GM21423 (cell line): Measurements from ENCODE around the gene WNT1.

Source experiments
- ATAC-seq: cut with Tn5 transposase; IDR thresholded peaks from one replicate; pipeline ENCODE4 v1.9.1; 2021; ENCODE audit warnings: mild to moderate bottlenecking, moderate library complexity; ENCODE audit not compliant: unreplicated experiment

WNT1 gene

DNA sequence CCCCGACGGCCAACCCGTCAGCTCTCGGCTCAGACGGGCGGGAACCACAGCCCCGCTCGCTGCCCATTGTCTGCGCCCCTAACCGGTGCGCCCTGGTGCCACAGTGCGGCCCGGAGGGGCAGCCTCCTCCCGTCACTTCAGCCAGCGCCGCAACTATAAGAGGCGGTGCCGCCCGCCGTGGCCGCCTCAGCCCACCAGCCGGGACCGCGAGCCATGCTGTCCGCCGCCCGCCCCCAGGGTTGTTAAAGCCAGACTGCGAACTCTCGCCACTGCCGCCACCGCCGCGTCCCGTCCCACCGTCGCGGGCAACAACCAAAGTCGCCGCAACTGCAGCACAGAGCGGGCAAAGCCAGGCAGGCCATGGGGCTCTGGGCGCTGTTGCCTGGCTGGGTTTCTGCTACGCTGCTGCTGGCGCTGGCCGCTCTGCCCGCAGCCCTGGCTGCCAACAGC, at the start of gene WNT1:
Gene WNT1 (plus strand): TSS at position 32 of the 450 bp plus-strand sequence. CDS start 329 bp downstream, at position 361.
- no peak for ATAC-seq

DNA sequence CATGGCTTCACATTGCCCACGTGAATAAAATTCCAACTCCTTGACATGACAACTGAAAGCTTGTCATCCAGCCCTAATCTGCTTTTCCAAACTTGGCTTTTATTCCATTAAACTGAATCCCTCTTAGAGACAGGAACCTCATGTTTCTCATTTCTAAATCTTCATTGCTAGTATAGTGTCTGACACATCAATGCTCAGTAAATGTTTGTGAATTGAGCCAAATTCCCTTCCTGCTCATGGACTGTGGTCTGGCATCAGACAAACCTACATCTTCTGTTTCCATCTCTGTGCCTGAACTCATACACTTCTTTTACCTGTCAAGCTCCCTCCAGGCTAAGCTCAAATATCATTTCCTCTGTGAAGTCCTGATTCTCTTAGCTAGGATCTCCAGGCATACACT, 48.6 kb upstream of the WNT1 start:
- no peak for ATAC-seq

DNA sequence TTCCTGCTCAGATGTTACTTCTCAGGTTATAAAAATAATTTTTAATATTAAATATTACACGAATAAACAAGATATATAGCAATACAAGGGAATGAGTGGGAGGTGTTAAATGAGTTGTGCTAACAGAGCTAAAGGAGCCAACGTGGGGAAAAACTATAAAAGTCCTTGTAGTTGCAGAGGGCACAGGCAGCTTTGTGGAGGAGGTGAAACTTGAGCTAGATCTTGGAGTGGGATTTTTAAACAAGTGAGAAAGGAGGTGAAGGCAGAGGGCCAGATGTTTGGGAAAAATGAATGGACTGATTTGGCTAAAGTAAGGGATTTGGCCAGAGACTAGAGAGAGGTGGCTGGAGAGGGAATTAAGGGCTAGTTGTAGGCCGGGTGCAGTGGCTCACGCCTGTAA, 47.6 kb upstream of the WNT1 start:
- no peak for ATAC-seq

DNA sequence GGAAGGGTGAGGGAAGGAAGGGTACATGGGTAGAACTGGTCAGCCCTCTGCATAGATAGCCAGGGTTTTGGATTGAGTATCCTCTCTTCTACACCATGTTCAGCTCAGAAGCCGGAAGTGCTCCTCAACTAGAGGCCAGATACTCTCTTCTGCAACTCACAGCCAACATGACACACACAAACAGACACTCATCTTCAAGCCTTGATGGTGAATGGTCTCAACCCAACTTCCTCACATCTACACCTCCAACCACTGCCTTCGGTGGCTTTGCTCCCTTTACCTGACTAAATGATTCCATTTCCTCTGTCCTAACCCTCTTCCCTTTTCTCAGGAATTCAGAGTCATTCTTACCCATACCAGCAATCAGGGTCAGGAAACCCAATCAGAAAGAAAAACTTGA, 45.2 kb upstream of the WNT1 start:
- ATAC-seq, result no peak

DNA sequence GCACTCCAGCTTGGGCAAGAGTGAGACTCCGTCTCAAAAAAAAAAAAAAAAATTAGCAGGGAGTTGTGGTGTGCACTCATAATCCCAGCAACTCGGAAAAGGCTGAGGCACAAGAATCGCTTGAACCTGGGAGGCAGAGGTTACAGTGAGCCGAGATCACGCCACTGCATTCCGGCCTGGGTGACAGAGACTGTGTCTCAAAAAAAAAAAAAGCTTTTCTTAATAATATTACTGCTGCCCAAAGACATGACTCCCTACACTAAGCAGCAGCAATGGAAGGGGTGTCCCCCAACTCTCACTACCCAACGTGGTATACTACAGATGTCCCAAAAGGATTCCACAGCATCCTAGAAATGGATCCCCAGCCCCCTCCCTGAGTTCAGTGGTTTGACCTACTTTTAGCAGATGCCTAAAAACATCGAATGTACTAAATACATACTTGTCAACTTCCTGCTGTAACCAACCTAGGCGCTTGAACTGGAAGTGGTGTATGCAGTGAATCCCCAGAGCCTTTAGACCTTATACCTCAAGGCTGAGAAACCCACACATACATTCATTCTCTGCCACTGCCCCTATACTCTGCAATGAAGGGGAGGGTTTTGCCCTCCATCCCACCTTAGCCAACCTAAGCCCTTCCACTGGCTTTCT, 44.3 kb upstream of the WNT1 start:
- ATAC-seq, result no peak

DNA sequence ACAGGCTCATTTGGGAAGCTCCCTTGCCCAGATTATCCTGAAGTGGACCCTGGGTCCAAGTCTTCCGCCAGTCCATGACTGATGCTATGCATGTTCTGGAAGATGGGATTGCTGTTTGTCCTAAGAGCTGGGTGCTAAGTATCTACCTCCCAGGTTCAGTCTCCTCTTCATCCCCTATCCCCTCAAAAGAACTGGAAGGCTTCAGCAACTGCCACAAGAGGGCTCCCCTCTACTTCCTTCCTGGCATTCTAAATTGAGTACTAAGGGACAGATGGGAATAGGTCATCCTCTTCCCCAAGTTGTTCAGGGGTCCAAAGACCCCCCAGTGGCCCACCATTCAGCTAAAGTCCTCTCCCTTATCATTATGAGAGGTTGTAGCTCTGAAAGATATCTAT, 43.8 kb upstream of the WNT1 start:
- no peak for ATAC-seq

DNA sequence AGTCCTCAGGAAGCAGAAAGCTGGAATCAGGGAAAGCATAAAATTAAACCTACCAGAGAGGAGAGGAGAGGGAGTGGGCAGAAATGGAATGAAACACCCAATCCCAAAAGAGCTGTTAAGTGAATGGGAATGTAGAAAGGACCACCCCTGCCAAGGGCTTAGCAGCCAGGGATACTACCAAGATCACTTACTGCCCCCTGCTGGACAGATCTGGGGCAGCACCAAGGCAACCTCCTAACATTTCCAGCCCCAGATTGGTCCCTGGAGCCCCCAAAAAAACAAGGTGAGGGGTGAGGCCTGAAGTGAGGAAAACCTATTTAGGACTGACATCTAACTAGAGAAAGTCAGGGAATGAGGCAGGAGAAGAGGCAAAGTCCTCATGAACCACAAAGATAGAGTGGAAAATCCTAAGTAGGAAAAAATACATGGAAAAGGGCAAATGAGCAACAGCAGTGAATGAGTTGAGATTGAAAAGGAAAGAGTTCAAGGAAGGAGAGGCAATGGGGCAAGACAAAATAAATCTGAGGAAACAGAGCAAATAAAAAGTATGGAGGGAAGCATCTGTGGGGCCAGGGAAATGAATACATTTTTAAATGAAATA, 41.6 kb upstream of the WNT1 start:
- no peak for ATAC-seq

DNA sequence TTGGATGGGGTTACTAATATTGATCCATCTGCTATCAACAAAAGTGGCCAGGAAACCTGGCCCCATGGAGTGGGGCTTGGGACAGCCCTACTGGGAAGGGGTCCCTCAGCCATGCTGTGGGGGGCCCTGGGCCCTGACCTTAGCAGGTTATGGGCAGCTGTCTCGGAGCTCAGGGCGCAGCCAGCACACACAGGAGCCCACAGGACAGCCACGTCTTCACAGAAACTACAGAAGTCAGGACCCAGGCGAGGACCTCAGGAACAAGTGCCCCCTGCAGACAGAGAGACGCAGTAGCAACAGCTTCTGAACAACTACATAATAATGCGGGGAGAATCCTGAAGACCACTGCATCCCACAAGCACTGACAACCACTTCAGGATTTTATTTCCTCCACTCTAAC, 41.0 kb upstream of the WNT1 start:
- ATAC-seq, result no peak

DNA sequence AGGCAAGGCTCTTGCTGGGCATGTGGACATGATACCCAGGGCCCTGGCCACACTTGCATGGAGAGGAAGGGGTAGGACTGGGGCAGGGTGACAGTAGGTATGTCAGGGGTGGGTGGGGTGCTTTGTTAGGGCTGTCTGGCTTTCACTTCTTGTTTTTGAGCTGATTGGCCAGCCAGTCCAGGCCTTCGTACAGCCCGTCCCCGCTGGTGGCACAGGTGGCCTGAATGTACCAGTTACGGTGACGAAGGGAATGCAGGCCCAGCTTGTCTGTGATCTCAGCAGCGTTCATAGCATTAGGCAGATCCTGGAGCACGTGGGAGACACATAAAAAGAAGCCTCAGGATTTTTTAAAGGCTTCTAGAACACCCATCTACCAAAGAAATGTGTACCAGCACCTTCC, 39.3 kb upstream of the WNT1 start:
- no peak for ATAC-seq

DNA sequence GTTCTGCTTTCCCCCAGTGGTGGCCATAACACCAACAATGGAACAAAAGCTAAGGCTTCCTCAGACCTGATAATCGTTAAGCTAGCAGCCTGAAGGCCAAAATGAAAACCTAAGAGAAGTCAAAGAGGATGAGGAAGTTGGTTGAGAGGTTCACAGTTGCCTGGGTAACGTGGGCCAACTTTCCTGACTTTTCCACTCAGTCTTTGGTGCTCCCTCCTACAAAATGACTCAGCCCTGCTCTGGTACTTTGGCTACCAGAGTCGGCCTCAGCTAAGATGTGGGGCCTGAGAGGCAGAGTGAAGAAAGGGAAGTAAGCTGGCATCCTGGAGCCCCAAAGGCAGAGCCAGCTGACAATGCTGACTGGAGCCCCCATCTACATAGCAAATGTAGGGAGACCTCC, 37.9 kb upstream of the WNT1 start:
- ATAC-seq, result no peak

DNA sequence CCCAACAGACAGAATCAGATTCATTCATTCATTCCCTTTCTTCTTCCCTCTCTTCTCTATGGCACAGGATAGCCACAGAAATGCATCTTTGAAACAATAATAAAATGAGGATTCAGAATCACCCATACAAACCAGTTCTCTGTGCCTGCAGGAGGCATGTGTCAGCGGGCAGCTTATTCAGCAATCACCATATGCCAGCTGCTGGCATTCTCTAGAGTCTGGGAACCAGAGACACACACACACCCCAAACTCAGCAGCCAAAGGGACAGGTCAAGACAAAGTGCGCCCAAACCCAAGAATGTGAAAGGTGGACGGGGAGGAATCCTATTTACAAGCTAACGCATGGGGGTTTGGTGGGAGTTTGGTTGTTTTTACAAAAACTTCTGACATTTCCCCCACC, 34.9 kb upstream of the WNT1 start:
- no peak for ATAC-seq

DNA sequence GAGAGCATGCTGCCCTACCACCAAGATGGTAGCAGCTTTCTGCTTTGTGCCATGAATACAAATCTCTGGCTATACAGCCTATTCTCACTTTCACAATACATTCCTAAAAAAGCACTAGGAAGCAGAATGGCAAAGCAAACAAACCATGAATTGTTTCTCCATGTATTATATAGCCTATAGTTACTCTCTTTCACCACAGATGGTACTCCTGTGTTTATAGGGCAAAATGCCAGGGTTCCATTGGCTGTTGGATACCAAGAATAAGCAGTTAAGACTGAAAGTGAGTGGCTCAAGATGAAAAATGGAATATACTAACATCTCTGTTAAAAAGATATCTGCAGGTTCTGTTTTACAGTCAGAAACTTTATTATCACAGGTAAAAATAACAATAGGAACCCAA, 31.9 kb upstream of the WNT1 start:
- ATAC-seq, result no peak

DNA sequence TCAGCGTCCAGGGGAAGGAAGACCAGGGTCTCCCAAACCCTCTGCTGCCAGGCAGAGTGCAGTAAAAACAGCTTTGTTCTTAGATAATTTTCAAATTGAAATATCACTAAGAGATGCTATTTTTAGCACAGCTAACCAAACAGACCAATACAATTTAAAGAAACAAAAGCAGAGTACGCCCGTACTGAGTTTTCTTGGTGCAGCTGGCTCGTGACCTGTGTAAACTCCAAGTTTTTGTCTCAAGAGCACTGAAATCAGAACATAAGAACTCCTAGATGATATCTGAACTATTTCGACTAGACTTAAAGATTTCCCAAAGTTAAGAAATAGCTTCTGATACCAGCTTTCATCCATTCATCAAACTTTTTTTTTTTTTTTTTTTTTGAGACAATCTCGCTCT, 31.2 kb upstream of the WNT1 start:
- ATAC-seq, result no peak

DNA sequence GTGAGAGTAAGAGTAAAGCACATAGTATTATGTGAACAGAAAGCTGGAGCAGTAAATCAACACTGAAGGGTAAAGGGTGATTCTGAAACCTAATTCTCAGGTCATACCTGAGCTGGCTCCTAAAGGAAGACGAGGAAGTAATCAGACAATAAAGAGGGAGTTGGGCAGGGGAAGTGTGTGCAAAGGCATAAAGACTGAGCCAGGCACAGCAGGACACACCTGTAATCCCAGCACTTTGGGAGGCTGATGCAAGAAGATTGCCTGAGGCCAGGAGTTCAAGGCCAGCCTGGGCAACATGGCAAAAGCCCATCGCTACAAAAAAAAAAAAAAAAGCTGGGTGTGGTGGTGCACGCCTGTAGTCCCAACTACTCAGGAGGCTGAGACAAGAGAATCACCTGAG, 30.4 kb upstream of the WNT1 start:
- no peak for ATAC-seq

DNA sequence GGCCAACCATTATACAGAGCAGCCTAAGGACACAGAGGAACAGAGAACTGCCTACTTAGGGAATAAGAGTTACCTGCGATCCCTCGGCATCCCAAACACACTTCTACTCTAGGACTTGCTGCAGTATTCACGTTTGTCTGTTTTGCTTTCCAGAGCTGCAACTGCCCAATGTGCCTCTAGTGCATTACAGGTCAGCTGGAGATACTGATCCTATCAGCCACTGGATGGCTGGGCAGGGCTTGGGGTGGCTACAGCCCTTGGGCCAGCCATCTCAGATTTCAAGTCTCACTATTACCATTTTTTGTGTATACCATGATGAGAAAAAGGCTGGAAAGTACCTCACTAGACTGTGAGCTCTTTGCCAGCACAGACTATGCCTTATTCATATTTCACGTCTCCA, 25.4 kb upstream of the WNT1 start:
- ATAC-seq, result no peak

DNA sequence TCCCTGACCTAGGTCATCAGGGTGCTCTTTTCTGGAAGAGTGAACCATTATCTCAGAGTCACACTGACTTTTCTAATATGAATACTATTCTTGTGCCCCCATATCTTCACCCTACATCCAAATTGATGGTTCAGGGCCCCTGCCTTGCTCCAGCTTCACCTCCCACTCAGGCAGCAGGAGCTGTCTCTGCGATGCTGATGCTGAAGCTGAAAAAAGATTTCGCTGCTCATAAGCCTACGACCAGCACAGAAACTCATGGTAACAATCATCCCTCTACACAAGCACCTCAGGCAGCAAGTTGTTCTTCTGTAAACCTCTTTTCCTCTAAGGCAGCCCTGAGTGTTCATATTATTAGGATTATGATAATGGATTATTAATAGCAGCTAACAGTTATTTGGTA, 24.1 kb upstream of the WNT1 start:
- no peak for ATAC-seq

DNA sequence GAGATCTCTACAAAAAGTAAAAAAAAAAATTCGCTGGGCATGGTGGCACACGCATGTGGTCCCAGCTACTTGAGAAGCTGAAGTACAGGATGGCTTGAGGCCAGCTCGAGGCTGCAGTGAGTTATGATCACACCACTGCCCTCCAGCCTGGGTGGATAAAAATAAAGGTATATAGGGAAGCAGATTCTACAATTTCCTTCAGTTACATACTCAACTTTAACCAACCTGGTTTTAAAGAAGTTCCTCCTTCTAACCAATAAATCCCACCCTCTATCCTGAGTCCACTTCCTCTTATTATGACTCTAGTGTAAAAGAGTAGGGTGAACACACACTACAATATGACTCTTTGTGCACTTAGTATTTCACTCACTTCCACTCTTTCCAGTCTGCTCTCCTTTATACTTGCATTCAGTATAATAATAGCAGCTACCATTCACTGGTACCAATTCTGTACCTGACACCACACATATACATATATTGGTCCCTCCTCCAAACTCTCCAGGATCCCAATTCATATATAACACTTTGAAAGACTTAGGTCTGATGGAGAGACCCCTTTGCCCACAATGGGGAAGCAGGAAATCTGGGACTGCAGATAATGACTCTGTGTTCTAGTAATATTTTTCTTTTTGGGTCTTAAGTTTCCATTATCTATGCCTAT, 23.2 kb upstream of the WNT1 start:
- no peak for ATAC-seq

DNA sequence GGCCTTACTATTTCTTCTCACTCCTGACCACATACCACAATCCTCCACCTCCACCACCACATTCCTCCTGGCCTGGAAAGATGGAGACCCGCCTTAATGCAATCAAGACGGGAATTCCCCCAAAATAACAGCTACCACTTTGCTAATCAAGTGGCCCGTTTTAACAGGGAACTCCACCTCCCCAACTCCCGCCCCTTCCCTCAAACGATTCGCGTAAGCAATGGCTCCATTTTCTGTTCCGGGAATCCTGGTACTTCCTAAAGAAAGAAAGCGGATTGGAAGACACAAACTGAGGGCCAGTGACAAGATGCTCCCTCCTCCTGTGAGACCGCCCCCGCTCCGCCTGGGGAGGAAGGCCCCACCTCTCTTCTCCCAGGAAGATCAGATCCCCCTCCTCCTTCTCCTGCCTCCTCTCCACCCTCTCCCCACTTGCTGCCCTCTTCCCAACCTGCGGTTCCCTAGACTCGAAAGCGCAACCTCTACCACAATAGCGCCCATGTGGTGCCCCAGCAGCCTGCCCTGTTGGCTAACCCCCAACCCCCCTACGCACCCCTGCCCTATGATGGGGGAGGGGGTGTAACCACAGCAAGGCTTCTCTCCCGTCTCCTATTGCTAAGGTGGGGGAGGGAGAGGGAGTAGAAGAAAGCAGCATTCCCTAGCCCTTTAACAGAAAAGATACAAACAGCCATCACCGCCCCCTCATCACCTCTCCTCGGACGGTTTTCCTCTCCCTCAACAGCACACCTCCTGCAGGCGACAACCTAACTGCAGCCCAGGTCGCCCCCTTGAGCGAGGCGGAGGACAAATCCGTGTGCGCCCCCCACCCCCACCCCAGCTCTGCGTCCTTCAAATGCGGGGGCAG, 21.6 kb upstream of the WNT1 start:
- no peak for ATAC-seq

DNA sequence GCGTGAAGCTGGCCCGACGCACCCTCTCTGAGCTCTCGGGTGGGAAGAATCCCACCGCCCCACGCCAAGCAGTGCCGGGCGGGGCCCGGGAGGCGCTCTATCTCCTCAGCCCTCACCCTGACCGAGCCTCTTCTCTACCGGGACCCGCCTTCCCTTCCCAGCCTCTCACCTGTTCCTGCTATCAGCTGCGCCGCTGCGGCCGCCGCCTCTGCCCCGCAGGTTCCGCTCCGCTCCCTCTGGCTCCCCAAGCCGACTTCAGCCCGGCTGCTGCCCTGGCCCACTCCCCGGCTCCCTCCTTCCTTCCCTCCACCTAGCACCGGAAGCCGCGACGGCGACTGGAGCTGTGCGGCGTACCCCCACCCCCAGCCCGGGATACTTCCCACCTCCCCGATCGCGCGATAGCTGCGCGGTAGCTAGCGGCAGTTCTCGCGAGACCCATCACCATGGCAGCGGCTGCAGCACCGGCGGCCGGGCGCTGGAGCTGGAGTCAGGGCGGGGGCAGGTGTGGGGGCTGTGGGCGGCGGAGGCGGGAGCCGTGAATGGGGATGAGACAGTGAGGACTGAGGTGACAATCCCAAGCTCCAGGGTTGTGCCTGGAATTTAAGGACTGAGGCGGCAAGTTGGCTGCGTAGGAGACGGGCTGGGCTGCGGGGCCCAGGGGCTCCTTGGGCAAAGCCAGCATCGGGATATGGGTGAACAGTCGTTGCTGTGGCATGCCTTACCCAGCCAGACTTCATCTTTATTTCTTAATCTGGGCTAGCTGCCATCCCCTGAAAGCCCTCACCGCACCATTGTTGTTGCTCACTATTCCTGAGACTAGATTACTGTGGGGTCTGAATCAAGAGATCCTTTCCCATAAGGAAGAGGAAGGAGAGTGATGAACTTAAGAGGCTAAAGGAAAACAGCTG, 20.7 kb upstream of the WNT1 start, which contains the start of gene ARF3:
Gene ARF3 (minus strand): TSS at position 347 of the 908 bp plus-strand sequence. CDS start 16,392 bp downstream, outside the sequence.
- ATAC-seq, result peak; percentile 83

DNA sequence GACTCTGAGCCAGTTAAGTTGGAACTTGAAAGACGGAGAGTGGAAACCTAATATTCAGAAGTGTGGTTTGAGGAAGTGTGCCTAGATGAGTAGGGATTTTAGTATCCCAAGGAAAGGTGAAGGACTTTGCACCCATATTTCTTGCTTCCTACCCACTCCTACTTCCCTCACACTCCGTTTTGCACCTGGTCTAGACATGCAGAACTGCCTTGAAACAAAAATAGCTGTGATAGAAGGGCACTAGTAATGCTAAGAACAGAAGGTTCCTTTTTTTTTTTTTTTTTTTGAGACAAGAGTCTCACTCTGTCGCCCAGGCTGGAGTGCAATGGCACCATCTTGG, 20.1 kb upstream of the WNT1 start:
- ATAC-seq, result no peak
